Stimulated activated CD4-positive, alpha-beta T cell treated with anti-CD3 and anti-CD28 coated beads, Interleukin-2, amount 100 ng/mL, for 48 hours (primary cell): ENCODE measurements around the gene TMC3.

Experiments
- DNase-seq, 2 donors: peaks; one replicate each; pipeline ENCODE4 v3.0.0-alpha.2; 2020

Gene TMC3

GRCh38 chr15:81321667-81322066 is 52.3 kb downstream of the TMC3 start:
- DNase-seq: no peak

DNA sequence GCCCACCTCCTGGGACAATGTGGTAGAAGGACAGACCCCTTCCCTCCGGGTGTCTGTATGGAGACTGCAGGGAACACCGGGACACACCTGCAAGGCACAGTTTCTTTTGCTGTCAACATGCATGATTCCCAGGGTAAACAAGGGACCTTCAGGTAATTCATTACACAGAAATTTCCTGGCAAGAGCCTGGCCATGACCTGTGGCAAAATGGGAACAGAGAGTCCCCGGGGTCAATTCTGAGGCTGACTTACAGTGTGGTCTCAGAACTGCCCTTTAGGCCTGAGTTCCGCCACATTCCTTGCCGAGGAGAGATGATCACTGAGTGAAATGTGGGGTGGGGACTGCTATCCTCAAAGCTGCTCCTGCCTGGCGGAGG is 56.4 kb downstream of the TMC3 start:
- DNase-seq: no peak

DNA sequence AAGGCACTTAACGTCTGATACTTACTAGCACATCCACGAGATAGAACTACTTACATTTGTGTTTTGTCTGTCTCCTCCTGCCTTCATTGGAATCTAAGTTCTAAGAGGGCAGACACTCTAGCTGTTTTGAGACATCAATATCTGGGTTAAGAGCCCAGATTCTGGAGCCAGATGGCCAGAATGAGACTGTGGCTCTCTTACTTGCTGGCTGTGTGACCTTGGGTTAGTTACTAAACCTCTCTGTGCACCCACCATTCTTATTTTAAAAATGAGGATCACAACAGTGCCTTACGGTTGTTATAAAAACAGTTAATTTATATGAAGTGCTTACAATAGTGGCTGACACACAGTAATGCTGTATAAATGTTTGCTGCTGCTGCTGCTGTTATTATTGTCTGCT is 57.7 kb downstream of the TMC3 start:
- no peak for DNase-seq

- DNase-seq: no peak
These were observed 58.4 kb downstream of the TMC3 start for GRCh38 chr15:81315452-81316175.

GRCh38 chr15:81314378-81314777 is 59.6 kb downstream of the TMC3 start:
- no peak for DNase-seq

GRCh38 chr15:81313686-81314085 is 60.3 kb downstream of the TMC3 start:
- no peak for DNase-seq

- no peak for DNase-seq
These were observed 61.0 kb downstream of the TMC3 start for GRCh38 chr15:81312790-81313543.

DNA sequence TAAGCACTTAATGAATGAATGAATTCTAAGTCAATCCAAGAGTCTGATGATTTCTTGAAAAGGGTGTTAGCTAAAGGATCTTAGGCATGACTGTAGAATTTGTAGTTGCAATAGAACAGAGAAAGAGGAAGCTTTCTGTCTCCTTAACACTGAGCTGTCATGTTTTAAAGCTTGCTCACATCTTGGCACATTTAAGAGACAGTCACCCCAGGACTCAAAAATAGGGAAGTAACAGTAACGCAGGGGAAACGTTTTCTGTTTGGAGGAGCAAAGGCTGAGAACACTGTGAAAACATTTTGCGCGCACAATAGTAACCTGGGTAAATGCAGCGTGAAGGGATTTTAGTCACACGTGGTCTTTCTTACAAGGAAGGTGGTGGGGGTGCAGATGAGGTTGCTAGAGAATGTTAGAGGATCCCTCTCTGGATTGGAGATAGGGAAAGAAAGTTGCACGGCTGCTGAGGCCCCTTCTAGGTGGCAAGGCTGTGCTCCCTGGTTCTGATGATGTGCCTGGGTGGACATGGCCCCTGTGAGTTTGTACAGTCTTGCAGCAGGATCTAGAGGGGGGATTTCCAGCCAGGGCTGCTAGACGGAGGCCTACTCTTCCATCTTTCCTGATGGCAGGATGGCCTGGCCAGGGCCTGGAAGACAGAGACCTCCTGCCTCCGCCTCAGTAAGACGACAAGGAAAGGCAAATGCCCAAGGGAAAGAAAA is 62.1 kb downstream of the TMC3 start:
- no peak for DNase-seq

DNA sequence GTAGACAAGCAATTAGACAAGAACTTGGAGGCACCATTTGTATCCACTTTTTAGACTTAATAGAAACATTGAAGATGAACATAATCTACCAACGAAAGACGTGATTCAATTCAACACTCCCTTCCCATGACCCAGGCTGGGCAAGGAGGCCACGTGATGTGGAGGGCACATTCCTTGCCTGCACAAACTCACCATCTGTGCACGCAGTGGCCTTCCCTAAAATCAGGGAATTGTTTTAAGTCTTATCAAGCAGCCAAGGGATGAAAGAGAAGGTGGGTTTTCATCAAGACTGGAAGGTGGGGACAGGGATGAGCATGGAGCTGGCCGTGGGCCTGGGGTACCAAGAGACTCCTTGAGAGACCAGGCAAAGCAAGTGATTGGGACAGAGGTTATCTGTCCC is 63.5 kb downstream of the TMC3 start:
- no peak for DNase-seq

- DNase-seq: no peak
These were observed 64.2 kb downstream of the TMC3 start for GRCh38 chr15:81309647-81310450.

DNA sequence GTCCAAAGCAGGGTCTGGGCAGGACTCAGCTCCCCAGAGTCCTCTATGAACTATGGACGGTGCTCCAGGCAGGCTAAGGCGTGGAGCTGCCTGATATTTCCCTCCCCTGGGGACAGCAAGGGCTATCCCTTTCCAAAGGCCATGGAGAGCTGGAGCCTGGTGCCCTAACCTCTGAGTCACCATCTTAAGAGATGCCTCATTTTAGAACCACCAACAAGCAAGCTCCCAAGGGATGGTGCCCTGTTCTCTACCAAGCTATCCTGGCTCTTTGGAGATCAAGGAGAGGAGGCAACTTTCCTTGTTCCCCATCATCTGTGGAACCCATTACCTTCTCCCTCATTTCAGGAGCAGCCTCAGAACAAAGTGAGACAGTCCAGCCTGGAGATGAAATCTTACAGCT is 65.8 kb downstream of the TMC3 start:
- no peak for DNase-seq

- DNase-seq: no peak
These were observed 69.8 kb downstream of the TMC3 start for GRCh38 chr15:81304226-81304625.

DNA sequence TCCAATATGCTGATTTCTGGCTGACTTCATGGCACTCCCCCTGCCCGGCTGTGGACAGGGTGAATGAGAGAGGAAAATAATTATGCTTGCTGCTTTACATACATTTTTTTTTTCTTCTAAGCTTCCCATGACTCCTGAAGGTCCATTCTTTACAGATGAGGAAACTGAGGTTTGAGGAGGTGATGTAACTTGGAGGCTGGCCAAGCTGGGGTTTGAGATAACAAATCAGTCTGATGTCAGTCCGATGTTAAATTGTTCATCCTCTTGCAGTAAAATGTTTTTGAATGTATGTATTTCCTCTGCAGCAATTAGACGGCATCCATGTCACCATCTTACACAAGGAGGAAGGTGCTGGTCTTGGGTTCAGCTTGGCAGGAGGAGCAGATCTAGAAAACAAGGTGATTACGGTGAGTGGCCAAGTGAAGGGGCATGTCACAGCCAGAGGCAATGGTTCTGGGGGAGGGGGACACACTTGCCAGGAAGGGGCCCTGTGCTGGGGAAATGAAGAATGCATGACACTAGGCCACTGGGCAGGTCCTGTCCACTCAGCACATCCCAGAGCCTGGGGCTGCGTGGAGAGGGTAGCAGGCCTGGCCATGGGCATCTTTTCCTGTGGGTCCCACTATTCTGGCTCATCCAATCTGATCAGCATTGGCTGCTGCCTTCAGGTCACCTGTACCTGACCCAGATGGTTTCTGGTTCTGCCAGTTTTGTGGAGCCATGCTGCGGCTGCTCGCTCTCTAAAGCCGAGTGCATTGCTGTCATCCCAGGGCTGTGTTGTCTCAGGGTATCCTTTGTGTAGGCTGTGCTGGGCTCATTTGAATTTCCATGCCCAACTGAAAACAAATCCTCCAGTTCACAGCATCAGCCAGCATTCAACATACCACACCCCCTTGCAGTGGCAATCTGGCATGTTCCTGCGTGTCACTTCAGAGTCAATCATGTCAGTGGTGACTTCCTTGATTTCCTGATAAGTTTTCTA is 70.5 kb downstream of the TMC3 start:
- no peak for DNase-seq

DNA sequence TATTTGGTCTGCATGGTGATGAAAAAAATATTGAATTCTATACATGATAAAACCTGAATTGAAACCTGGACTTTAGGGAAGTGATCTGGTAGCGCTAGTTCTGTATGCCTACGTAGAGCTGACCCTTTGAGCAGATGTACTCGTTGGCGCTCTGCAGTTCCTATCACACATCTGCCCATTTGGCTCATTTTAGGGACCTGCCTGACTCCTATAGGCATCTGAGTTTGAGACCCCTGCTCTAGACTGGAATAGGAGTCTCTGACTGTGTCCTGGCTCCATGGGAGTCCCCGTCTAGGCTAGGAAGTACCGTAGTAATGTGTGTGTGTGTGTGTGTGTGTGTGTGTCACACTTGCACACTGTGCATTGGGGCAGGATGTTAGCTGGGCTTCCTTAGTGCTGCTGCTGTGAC is 71.3 kb downstream of the TMC3 start:
- DNase-seq: no peak

- no peak for DNase-seq
These were observed 72.1 kb downstream of the TMC3 start for GRCh38 chr15:81301815-81302399.

GRCh38 chr15:81301385-81301784 is 72.6 kb downstream of the TMC3 start:
- DNase-seq: no peak

DNA sequence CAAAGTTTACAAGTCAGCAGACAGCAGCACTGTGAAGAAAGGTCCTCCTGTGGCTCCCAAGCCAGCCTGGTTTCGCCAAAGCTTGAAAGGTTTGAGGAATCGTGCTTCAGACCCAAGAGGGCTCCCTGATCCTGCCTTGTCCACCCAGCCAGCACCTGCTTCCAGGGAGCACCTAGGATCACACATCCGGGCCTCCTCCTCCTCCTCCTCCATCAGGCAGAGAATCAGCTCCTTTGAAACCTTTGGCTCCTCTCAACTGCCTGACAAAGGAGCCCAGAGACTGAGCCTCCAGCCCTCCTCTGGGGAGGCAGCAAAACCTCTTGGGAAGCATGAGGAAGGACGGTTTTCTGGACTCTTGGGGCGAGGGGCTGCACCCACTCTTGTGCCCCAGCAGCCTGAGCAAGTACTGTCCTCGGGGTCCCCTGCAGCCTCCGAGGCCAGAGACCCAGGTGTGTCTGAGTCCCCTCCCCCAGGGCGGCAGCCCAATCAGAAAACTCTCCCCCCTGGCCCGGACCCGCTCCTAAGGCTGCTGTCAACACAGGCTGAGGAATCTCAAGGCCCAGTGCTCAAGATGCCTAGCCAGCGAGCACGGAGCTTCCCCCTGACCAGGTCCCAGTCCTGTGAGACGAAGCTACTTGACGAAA is 74.3 kb downstream of the TMC3 start:
- DNase-seq: no peak

- DNase-seq: no peak
These were observed 74.9 kb downstream of the TMC3 start for GRCh38 chr15:81299156-81299555.

DNA sequence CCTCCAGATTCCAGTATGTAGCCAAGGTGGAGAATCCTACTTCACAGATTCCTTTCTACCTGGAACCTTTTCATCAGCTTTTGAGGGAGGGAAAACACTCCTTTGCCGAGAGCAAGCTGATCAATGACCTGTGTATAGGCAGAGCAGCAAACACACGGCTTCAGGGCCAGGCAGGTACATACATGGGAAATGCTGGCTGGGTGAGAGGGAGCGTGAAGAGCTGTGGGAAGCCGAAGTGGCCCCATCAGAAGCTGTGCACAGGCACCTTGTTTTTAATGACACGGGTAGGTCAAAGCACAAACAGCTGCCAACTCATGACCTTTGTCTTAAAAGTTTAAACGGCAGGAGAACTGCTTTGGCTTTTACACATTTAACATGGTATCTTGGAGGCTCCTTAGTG is 75.4 kb downstream of the TMC3 start:
- no peak for DNase-seq

GRCh38 chr15:81297603-81298575 is 76.1 kb downstream of the TMC3 start:
- no peak for DNase-seq
